ENCODE data around the gene FGF6. TPM values are rescaled to one million over a fixed set of nuclear protein-coding genes. Genes with fewer than 3 reads are reported as not detected.
"Not testable (repeated sequence)": the region's sequence is repeated elsewhere in the genome, so short reads cannot be mapped to it uniquely, and the experiment has no call there.

Gene FGF6
- total RNA-seq, 4 donors from 2014 or later = not detected

- Histone ChIP-seq H3K27me3 (peaks cover 0 to 7% (median 0%) of the 10 kb centered on the region in 4 donors), H3K9me3 (no peaks in the 10 kb centered on the region), H3K36me3 (no peaks in the 10 kb centered on the region), H3K4me1 (no peaks in the 10 kb centered on the region), H3K4me3 (no peak overlapping the region), H3K27ac (no peak overlapping the region)
- intact Hi-C loops (cut with DNase I) = no loop called here
- DNase-seq = no peak
- TF ChIP-seq POLR2A (IDR thresholded peaks at IDR 0.05) (no peak), CTCF (IDR thresholded peaks at IDR 0.05) (no peak)
- 75 to 76% methylated on average over 4 of the region's 4 CpGs for WGBS, 2 donors
Measured at GRCh38 chr12:4471256-4471655, 25.6 kb upstream of the FGF6 start.

- TF ChIP-seq CTCF (IDR thresholded peaks at IDR 0.05) = no peak
- H3K4me3 ChIP-seq = no peak overlapping the region
- DNase-seq = no peak
- no peaks in the 10 kb centered on the region for H3K27me3 ChIP-seq
- no peaks in the 10 kb centered on the region for H3K4me1 ChIP-seq
- no peak overlapping the region for H3K27ac ChIP-seq
- H3K9me3 ChIP-seq = no peaks in the 10 kb centered on the region
- no peaks in the 10 kb centered on the region for H3K36me3 ChIP-seq
- intact Hi-C loops (cut with DNase I) = no loop called here
Measured at GRCh38 chr12:4468994-4469393, 23.4 kb upstream of the FGF6 start.

GRCh38 chr12:4460761-4461160 is 15.1 kb upstream of the FGF6 start:
- H3K4me3 ChIP-seq = no peak overlapping the region
- intact Hi-C loops (cut with DNase I) = no loop called here
- no peaks in the 10 kb centered on the region for H3K4me1 ChIP-seq
- H3K36me3 ChIP-seq = no peaks in the 10 kb centered on the region
- TF ChIP-seq POLR2A (IDR thresholded peaks at IDR 0.05) = no peak
- no peak for TF ChIP-seq CTCF (IDR thresholded peaks at IDR 0.05)
- no peaks in the 10 kb centered on the region for H3K27me3 ChIP-seq
- WGBS, 2 donors = 87 to 94% methylated on average over 4 of the region's 4 CpGs
- H3K27ac ChIP-seq = no peak overlapping the region
- DNase-seq = no peak
- H3K9me3 ChIP-seq = no peaks in the 10 kb centered on the region

GRCh38 chr12:4455849-4456248 is 10.2 kb upstream of the FGF6 start:
- intact Hi-C loops (cut with DNase I); H3K4me3 ChIP-seq; H3K4me1 ChIP-seq; H3K9me3 ChIP-seq; DNase-seq; H3K36me3 ChIP-seq; H3K27ac ChIP-seq: not testable (repeated sequence)
- H3K27me3 ChIP-seq = peaks cover 0 to 12% (median 0%) of the 10 kb centered on the region in 4 donors
- 67 to 83% methylated on average over 1 to 4 of the region's 4 CpGs for WGBS, 2 donors

GRCh38 chr12:4454315-4454860 is 8.8 kb upstream of the FGF6 start:
- Histone ChIP-seq H3K4me1 (no peaks in the 10 kb centered on the region), H3K4me3 (no peak overlapping the region), H3K36me3 (no peaks in the 10 kb centered on the region), H3K9me3 (no peaks in the 10 kb centered on the region), H3K27ac (no peak overlapping the region), H3K27me3 (peaks cover 0 to 24% (median 0%) of the 10 kb centered on the region in 4 donors)
- intact Hi-C loops (cut with DNase I) = no loop called here
- 73 to 77% methylated on average over 4 of the region's 4 CpGs for whole genome bisulfite sequencing, 2 donors
- DNase-seq = no peak
- TF ChIP-seq CTCF (IDR thresholded peaks at IDR 0.05) = no peak
- no peak for TF ChIP-seq POLR2A (IDR thresholded peaks at IDR 0.05)

- Histone ChIP-seq H3K4me3 (no peak overlapping the region), H3K4me1 (no peaks in the 10 kb centered on the region), H3K27ac (no peak overlapping the region), H3K36me3 (no peaks in the 10 kb centered on the region), H3K27me3 (peaks cover 0 to 24% (median 0%) of the 10 kb centered on the region in 4 donors), H3K9me3 (no peaks in the 10 kb centered on the region)
- 64 to 76% methylated on average over 7 of the region's 7 CpGs for WGBS, 2 donors
- no peak for DNase-seq
- no peak for TF ChIP-seq POLR2A (IDR thresholded peaks at IDR 0.05)
- TF ChIP-seq CTCF (IDR thresholded peaks at IDR 0.05) = no peak
- intact Hi-C loops (cut with DNase I) = no loop called here
Measured at GRCh38 chr12:4451694-4452093, 6.1 kb upstream of the FGF6 start.

Measured in esophagus squamous epithelium (tissue), 5 donors.